HG03575 (cell line): ENCODE measurements around the gene POLN.

Experiments
- ATAC-seq: cut with Tn5 transposase; IDR thresholded peaks from one replicate; pipeline ENCODE4 v1.9.1; 2021; ENCODE audit not compliant: unreplicated experiment, insufficient number of reproducible peaks, low FRiP score; ENCODE audit errors: extremely low read depth

Gene POLN

GRCh38 chr4:2241410-2242353, at the start of gene POLN, which contains the start of gene HAUS3:
POLN (minus strand) TSS chr4:2242121; CDS start chr4:2229231, 12,890 bp downstream.
HAUS3 (minus strand) TSS chr4:2242121; CDS start chr4:2240946, 1,175 bp downstream.
- no peak for ATAC-seq

- ATAC-seq: no peak
These were observed 49.2 kb upstream of the POLN start for GRCh38 chr4:2290974-2291704.

GRCh38 chr4:2290488-2290887, 48.6 kb upstream of the POLN start:
- ATAC-seq: no peak

- ATAC-seq: no peak
These were observed 48.0 kb upstream of the POLN start for GRCh38 chr4:2289955-2290333.

- no peak for ATAC-seq
These were observed 47.5 kb upstream of the POLN start for GRCh38 chr4:2289311-2289954.

GRCh38 chr4:2288051-2288541, 46.2 kb upstream of the POLN start:
- no peak for ATAC-seq

- ATAC-seq: no peak
These were observed 45.6 kb upstream of the POLN start for GRCh38 chr4:2287594-2287915.

GRCh38 chr4:2286904-2287593, 45.1 kb upstream of the POLN start:
- no peak for ATAC-seq

- no peak for ATAC-seq
These were observed 43.9 kb upstream of the POLN start for GRCh38 chr4:2285613-2286381.

- no peak for ATAC-seq
These were observed 43.2 kb upstream of the POLN start for GRCh38 chr4:2284934-2285612.

GRCh38 chr4:2284161-2284933, 42.4 kb upstream of the POLN start:
- no peak for ATAC-seq

- ATAC-seq: no peak
These were observed 41.3 kb upstream of the POLN start for GRCh38 chr4:2283199-2283711.

GRCh38 chr4:2281575-2282343, 39.8 kb upstream of the POLN start:
- ATAC-seq: no peak

- no peak for ATAC-seq
These were observed 38.8 kb upstream of the POLN start for GRCh38 chr4:2280531-2281300.

GRCh38 chr4:2277956-2278355, 36.0 kb upstream of the POLN start:
- no peak for ATAC-seq
